ENCODE results near the gene ZNF300. TPM values are rescaled to one million over a fixed set of nuclear protein-coding genes. Genes with fewer than 3 reads are reported as not detected.
A peak's percentile ranks its signal among the peaks of the same experiment; 100 is the strongest.
"Not testable (repeated sequence)": the region's sequence is repeated elsewhere in the genome, so short reads cannot be mapped to it uniquely, and the experiment has no call there.

The ZNF300 gene
- total RNA-seq, 8 experiments from 2014 or later = 0.05 to 18.3 (median 1.4) TPM

GRCh38 chr5:150862070-150862469 lies 42.7 kb downstream of the ZNF300 start:
- no peak overlapping the region for H3K4me3 ChIP-seq
- no peaks in the 10 kb centered on the region for H3K4me1 ChIP-seq (replicated peaks in 1 of 2)
- no peak overlapping the region for H3K27ac ChIP-seq
- ATAC-seq (replicated peaks in 6 of 8) = no peak
- WGBS, 10 experiments = 20 to 100% (median 77%) methylated on average over 1 of the region's 1 CpG; no CpG with 5 or more reads in 4 of the 10 experiments
- in situ Hi-C loops (cut with MboI; ENCODE audit: low pct_unique_long_range_greater_than_20kb in 2 of 9, low sequenced_read_pairs in 9 of 9, unreplicated experiment in 9 of 9) = no loop called here

GRCh38 chr5:150860246-150860821 lies 44.4 kb downstream of the ZNF300 start:
- in situ Hi-C loops (cut with MboI; ENCODE audit: low pct_unique_long_range_greater_than_20kb in 2 of 9, low sequenced_read_pairs in 9 of 9, unreplicated experiment in 9 of 9) = no loop called here
- H3K4me3 ChIP-seq = no peak overlapping the region
- H3K27ac ChIP-seq = no peak overlapping the region
- no peaks in the 10 kb centered on the region for H3K4me1 ChIP-seq (replicated peaks in 1 of 2)
- ATAC-seq (replicated peaks in 6 of 8) = no peak
- 0 to 61% (median 33%) methylated on average over 1 to 2 of the region's 2 CpGs; no CpG with 5 or more reads in 4 of the 10 experiments for WGBS, 10 experiments

- whole genome bisulfite sequencing, 10 experiments = 36 to 80% (median 58%) methylated on average over 1 to 3 of the region's 3 CpGs
- ATAC-seq (replicated peaks in 6 of 8); H3K27ac ChIP-seq; H3K4me1 ChIP-seq (replicated peaks in 1 of 2); in situ Hi-C loops (cut with MboI; ENCODE audit: low pct_unique_long_range_greater_than_20kb in 2 of 9, low sequenced_read_pairs in 9 of 9, unreplicated experiment in 9 of 9); H3K4me3 ChIP-seq: not testable (repeated sequence)
Observed at GRCh38 chr5:150856700-150857099, 48.1 kb downstream of the ZNF300 start.

- Histone ChIP-seq H3K4me3 (no peak overlapping the region), H3K4me1 (replicated peaks in 1 of 2) (no peaks in the 10 kb centered on the region), H3K27ac (no peak overlapping the region)
- in situ Hi-C loops (cut with MboI; ENCODE audit: low pct_unique_long_range_greater_than_20kb in 2 of 9, low sequenced_read_pairs in 9 of 9, unreplicated experiment in 9 of 9) = no loop called here
- no peak for ATAC-seq (replicated peaks in 6 of 8)
- WGBS, 10 experiments = 18 to 97% (median 71%) methylated on average over 1 to 2 of the region's 2 CpGs; no CpG with 5 or more reads in 1 of the 10 experiments
Observed at GRCh38 chr5:150853561-150853960, 51.2 kb downstream of the ZNF300 start.

GRCh38 chr5:150851039-150851438 lies 53.7 kb downstream of the ZNF300 start:
- Histone ChIP-seq H3K4me3 (no peak overlapping the region), H3K4me1 (replicated peaks in 1 of 2) (no peaks in the 10 kb centered on the region), H3K27ac (no peak overlapping the region)
- WGBS, 10 experiments = 8 to 83% (median 40%) methylated on average over 1 to 3 of the region's 3 CpGs; no CpG with 5 or more reads in 2 of the 10 experiments
- no peak for ATAC-seq (replicated peaks in 6 of 8)
- in situ Hi-C loops (cut with MboI; ENCODE audit: low pct_unique_long_range_greater_than_20kb in 2 of 9, low sequenced_read_pairs in 9 of 9, unreplicated experiment in 9 of 9) = no loop called here

GRCh38 chr5:150848271-150848670 lies 56.5 kb downstream of the ZNF300 start:
- 17 to 88% (median 78%) methylated on average over 1 to 4 of the region's 4 CpGs; no CpG with 5 or more reads in 5 of the 10 experiments for WGBS, 10 experiments
- Histone ChIP-seq H3K27ac (no peak overlapping the region), H3K4me1 (replicated peaks in 1 of 2) (no peaks in the 10 kb centered on the region), H3K4me3 (no peak overlapping the region)
- in situ Hi-C loops (cut with MboI; ENCODE audit: low pct_unique_long_range_greater_than_20kb in 2 of 9, low sequenced_read_pairs in 9 of 9, unreplicated experiment in 9 of 9) = loop anchor here in 1 of 9 experiments (10.0 kb wide), 1 partner anchor 53 kb away; no protein-coding TSS in a partner anchor
- ATAC-seq (replicated peaks in 6 of 8) = no peak

GRCh38 chr5:150847334-150847695 lies 57.5 kb downstream of the ZNF300 start:
- peak in 1 of 8 experiments; percentile 16 for ATAC-seq (replicated peaks in 6 of 8)
- 0 to 100% (median 40%) methylated on average over 1 to 4 of the region's 5 CpGs; no CpG with 5 or more reads in 3 of the 10 experiments for WGBS, 10 experiments
- in situ Hi-C loops (cut with MboI; ENCODE audit: low pct_unique_long_range_greater_than_20kb in 2 of 9, low sequenced_read_pairs in 9 of 9, unreplicated experiment in 9 of 9) = loop anchor here in 1 of 9 experiments (10.0 kb wide), 1 partner anchor 53 kb away; no protein-coding TSS in a partner anchor

GRCh38 chr5:150846654-150847333 lies 58.0 kb downstream of the ZNF300 start:
- no peak overlapping the region for H3K4me3 ChIP-seq
- in situ Hi-C loops (cut with MboI; ENCODE audit: low pct_unique_long_range_greater_than_20kb in 2 of 9, low sequenced_read_pairs in 9 of 9, unreplicated experiment in 9 of 9) = loop anchor here in 1 of 9 experiments (10.0 kb wide), 1 partner anchor 52 kb away; no protein-coding TSS in a partner anchor
- no peak overlapping the region for H3K27ac ChIP-seq
- peak; percentile 84 to 96 (median 91) for ATAC-seq (replicated peaks in 6 of 8)
- no peaks in the 10 kb centered on the region for H3K4me1 ChIP-seq (replicated peaks in 1 of 2)
- WGBS, 10 experiments = 0 to 82% (median 29%) methylated on average over 1 to 21 of the region's 22 CpGs

More at GRCh38 chr5:150847334-150847695, 57.5 kb downstream of the ZNF300 start:
- H3K27ac ChIP-seq = no peak overlapping the region
- H3K4me1 ChIP-seq (replicated peaks in 1 of 2) = no peaks in the 10 kb centered on the region
- H3K4me3 ChIP-seq = no peak overlapping the region

- ATAC-seq (replicated peaks in 6 of 8); H3K4me3 ChIP-seq; H3K4me1 ChIP-seq (replicated peaks in 1 of 2); H3K27ac ChIP-seq: not testable (repeated sequence)
- 67 to 83% methylated on average over 1 to 2 of the region's 3 CpGs; no CpG with 5 or more reads in 8 of the 10 experiments for WGBS, 10 experiments
- in situ Hi-C loops (cut with MboI; ENCODE audit: low pct_unique_long_range_greater_than_20kb in 2 of 9, low sequenced_read_pairs in 9 of 9, unreplicated experiment in 9 of 9) = loop anchor here in 1 of 9 experiments (10.0 kb wide), 1 partner anchor 51 kb away; no protein-coding TSS in a partner anchor
Observed at GRCh38 chr5:150846308-150846653, 58.5 kb downstream of the ZNF300 start, which contains the start of gene IRGM. Gene IRGM, plus strand, starts transcription at chr5:150846521. Its CDS starts 1,603 bp downstream, at chr5:150848124.

- not testable (repeated sequence) for H3K27ac ChIP-seq; H3K4me3 ChIP-seq; ATAC-seq (replicated peaks in 6 of 8); H3K4me1 ChIP-seq (replicated peaks in 1 of 2)
- in situ Hi-C loops (cut with MboI; ENCODE audit: low pct_unique_long_range_greater_than_20kb in 2 of 9, low sequenced_read_pairs in 9 of 9, unreplicated experiment in 9 of 9) = loop anchor here in 1 of 9 experiments (10.0 kb wide), 1 partner anchor 51 kb away; no protein-coding TSS in a partner anchor
- WGBS, 10 experiments = 0 to 91% (median 90%) methylated on average over 1 to 15 of the region's 32 CpGs; no CpG with 5 or more reads in 5 of the 10 experiments
Observed at GRCh38 chr5:150845185-150845859, 59.5 kb downstream of the ZNF300 start.

Measured in motor neuron (in vitro differentiated cells).